Sigmoid colon (tissue), 7 donors: Measurements from ENCODE around the gene PRSS38. TPM values are rescaled to one million over a fixed set of nuclear protein-coding genes. Genes with fewer than 3 reads are reported as not detected.

ENCODE experiments used
- DNase-seq: peaks from one replicate; pipeline ENCODE4 v3.0.0-alpha.2; 2019
- H3K27ac ChIP-seq, 4 donors: fragments of 200-600 bp; sonication (generic); one replicate each; pipeline ENCODE4 v1.5.1; 2016 to 2019; ENCODE audit warnings: mild to moderate bottlenecking in 1 of 4
- H3K27me3 ChIP-seq, 3 donors: fragments of 200-600 bp; sonication (generic); one replicate each; pipeline ENCODE4 v1.5.1; 2019; ENCODE audit warnings: mild to moderate bottlenecking in 1 of 3
- H3K36me3 ChIP-seq, 4 donors: fragments of 200-600 bp; sonication (generic); one replicate each; pipeline ENCODE4 v1.5.1; 2016 to 2019
- H3K4me1 ChIP-seq, 4 donors: fragments of 200-600 bp; sonication (generic); one replicate each; pipeline ENCODE4 v1.5.1; 2017 to 2019
- H3K4me3 ChIP-seq, 4 donors: fragments of 200-600 bp; sonication (generic); one replicate each; pipeline ENCODE4 v1.5.1; 2017 to 2019; ENCODE audit warnings: mild to moderate bottlenecking in 2 of 4, moderate library complexity in 1 of 4
- H3K9me3 ChIP-seq, 4 donors: fragments of 200-600 bp in 3 of 4; sonication (generic) in 3 of 4; one replicate each; pipeline versions ENCODE4 v1.5.1 to v1.6.1; 2013 to 2019
- EP300 ChIP-seq, 4 donors: sonication (generic); formaldehyde crosslinking; IDR thresholded peaks; one replicate each; pipeline ENCODE4 v1.6.1; 2017; ENCODE audit warnings: antibody characterized with exemption in 4 of 4
- POLR2A ChIP-seq, 2 donors: fragments of 450-650 bp; IDR thresholded peaks; one replicate each; pipeline ENCODE4 v1.6.1; 2016; ENCODE audit warnings: antibody characterized with exemption in 2 of 2, mild to moderate bottlenecking in 2 of 2, moderate library complexity in 2 of 2
- POLR2AphosphoS5 ChIP-seq, 4 donors: sonication (generic); formaldehyde crosslinking; IDR thresholded peaks; one replicate each; pipeline ENCODE4 v1.6.1; 2017; ENCODE audit warnings: antibody characterized with exemption in 4 of 4
- WGBS, 2 donors: extraction: QIAGEN DNeasy Blood & Tissue Kit; methylation state at CpG; one replicate each; pipeline ENCODE4 v1.1.7; 2013; 5-methylcytosine and 5-hydroxymethylcytosine counted together
- intact Hi-C: fragments of 100-400 bp; cut with DNase I; formaldehyde crosslinking; loops from one replicate; pipeline ENCODE4 v1.15.1; 2023
- polyA plus RNA-seq, 3 donors: library from polyadenylated mRNA; stranded (reverse); fragments of 200-250 nt; gene quantifications; one replicate each; pipeline ENCODE4 v1.2.3, GENCODE V29; 2013
- total RNA-seq, 4 donors: library from RNA; depleted of rRNA; stranded (reverse); fragments of >200 nt; gene quantifications; one replicate each; pipeline ENCODE4 v1.1.0, GENCODE V29; 2016
- TF ChIP-seq, protein P1 (sequence below), 4 experiments: fragments of 450-650 bp in 3 of 4; fragments of 200-600 bp in 1 of 4; IDR thresholded peaks; one replicate each; pipeline ENCODE4 v1.5.1; 2016 to 2019; ENCODE audit warnings: antibody characterized with exemption in 4 of 4, mild to moderate bottlenecking in 3 of 4, moderate library complexity in 2 of 4
- donor health status: healthy with polysubstance abuse.
- donor health status: Bipolar disorder and iron deficiency.
- donor health status: healthy.

The PRSS38 gene
- total and polyA plus RNA-seq, 7 donors, result not detected

DNA sequence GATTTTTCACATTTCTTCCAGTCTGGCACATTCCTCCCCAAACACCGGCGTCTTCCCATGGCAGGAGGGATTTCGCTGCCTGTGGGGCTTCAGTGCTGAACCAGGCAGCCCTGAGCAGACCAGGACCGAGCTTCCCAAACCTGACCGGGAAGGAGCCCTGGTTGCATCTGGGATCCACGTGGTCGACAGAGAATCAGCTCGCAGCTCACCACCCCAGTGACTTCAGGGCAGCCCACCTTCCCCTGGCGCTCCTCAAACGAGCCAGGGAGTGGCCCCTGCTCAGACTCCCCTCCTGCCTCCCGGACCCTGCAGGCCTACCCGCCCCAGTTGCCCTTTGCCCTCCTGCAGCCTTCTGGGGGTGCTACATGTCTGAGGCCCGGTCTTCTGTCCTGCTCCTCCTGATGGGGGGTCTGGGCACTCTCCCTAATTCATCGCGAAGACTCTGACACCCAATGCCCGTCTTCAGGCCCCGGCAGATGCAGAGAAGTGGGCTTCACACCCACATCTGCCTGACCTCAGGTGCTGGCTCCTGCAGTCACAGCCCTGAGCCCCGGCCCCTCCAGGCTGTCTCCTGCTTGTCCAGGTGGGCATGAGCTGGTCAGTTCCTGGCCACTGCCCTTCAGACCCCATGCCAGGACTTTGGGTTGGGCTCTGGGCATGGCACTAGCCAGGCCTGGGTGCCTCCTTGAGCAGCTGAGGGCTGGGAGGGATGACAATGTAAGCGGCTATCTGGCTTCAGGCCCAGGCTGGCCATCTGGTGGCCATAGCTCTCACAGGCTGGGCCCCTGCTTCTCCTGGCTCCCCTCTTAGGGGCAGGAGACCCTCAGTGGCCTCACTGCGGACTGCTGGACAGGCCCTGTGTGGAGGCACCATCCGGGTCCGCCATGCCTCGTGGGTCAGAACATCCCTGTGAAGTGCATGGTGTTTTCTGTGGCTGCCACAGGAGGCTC is 26.1 kb upstream of the PRSS38 start:
- no peaks in the 10 kb centered on the region for H3K27me3 ChIP-seq
- H3K4me1 ChIP-seq, result peaks cover 0 to 37% (median 29%) of the 10 kb centered on the region in 4 donors
- intact Hi-C loops, result no loop called here
- DNase-seq, result no peak
- TF ChIP-seq EP300 (IDR thresholded peaks at IDR 0.05) (no peak), POLR2AphosphoS5 (IDR thresholded peaks at IDR 0.05) (no peak), POLR2A (IDR thresholded peaks at IDR 0.05) (no peak)
- TF ChIP-seq, protein P1, sequence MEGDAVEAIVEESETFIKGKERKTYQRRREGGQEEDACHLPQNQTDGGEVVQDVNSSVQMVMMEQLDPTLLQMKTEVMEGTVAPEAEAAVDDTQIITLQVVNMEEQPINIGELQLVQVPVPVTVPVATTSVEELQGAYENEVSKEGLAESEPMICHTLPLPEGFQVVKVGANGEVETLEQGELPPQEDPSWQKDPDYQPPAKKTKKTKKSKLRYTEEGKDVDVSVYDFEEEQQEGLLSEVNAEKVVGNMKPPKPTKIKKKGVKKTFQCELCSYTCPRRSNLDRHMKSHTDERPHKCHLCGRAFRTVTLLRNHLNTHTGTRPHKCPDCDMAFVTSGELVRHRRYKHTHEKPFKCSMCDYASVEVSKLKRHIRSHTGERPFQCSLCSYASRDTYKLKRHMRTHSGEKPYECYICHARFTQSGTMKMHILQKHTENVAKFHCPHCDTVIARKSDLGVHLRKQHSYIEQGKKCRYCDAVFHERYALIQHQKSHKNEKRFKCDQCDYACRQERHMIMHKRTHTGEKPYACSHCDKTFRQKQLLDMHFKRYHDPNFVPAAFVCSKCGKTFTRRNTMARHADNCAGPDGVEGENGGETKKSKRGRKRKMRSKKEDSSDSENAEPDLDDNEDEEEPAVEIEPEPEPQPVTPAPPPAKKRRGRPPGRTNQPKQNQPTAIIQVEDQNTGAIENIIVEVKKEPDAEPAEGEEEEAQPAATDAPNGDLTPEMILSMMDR (IDR thresholded peaks at IDR 0.05), result no peak
- 56 to 69% methylated on average over 23 of the region's 23 CpGs for WGBS, 2 donors
- peak overlapping the region in 3 of 4 donors; percentile 54 to 61 (median 54) for H3K4me3 ChIP-seq
- peak overlapping the region; percentile 71 to 84 (median 80) for H3K27ac ChIP-seq
- H3K36me3 ChIP-seq, result no peaks in the 10 kb centered on the region
- no peaks in the 10 kb centered on the region for H3K9me3 ChIP-seq

DNA sequence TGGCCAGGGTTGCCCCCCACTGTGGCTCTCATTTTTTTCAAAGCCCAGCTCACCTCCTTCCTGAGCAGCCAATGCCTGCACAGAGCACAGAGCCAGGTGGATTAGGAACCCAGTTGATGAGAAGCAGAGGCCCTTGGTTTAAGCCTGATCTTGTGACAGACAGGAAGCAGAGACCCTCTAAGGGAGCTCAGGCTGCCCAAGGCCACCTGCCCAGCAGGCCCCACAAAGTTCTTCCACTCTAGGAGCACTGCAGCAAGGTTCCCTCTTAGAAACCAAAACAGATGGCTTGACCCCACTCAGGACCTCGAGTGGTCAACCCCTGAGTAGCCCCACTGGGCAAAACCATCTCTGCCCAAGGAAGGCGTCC is 25.5 kb upstream of the PRSS38 start:
- H3K4me3 ChIP-seq, result no peak overlapping the region
- H3K36me3 ChIP-seq, result no peaks in the 10 kb centered on the region
- 81 to 90% methylated on average over 2 of the region's 2 CpGs for WGBS, 2 donors
- H3K27me3 ChIP-seq, result no peaks in the 10 kb centered on the region
- intact Hi-C loops, result no loop called here
- H3K4me1 ChIP-seq, result peaks cover 0 to 43% (median 35%) of the 10 kb centered on the region in 4 donors
- H3K27ac ChIP-seq, result no peak overlapping the region
- DNase-seq, result no peak
- TF ChIP-seq, protein P1 (IDR thresholded peaks at IDR 0.05), result no peak
- no peak for TF ChIP-seq EP300 (IDR thresholded peaks at IDR 0.05)
- TF ChIP-seq POLR2A (IDR thresholded peaks at IDR 0.05), result no peak
- TF ChIP-seq POLR2AphosphoS5 (IDR thresholded peaks at IDR 0.05), result no peak
- no peaks in the 10 kb centered on the region for H3K9me3 ChIP-seq

DNA sequence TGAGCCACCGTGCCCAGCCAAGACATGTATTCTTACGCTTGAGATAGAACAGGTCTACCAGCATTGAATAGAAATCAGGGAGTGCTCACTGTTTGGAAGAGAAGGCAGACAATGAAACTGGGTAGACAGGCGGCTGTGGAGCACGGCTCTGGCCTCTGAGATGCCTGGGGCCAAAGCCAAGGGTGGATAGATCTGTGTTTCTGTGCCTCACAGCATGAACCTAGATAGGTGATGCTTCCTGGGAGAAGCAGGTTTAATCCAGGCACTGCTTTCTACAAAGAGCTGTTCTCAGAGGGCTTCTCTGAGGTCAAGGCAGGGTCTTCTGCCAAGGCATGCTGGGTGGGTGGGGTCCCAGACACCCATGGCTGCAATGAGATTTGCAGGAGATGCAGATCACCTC is 24.6 kb upstream of the PRSS38 start:
- H3K27me3 ChIP-seq, result no peaks in the 10 kb centered on the region
- DNase-seq, result no peak
- 61 to 84% methylated on average over 4 of the region's 4 CpGs for WGBS, 2 donors
- H3K36me3 ChIP-seq, result no peaks in the 10 kb centered on the region
- no peak overlapping the region for H3K27ac ChIP-seq
- TF ChIP-seq POLR2AphosphoS5 (IDR thresholded peaks at IDR 0.05) (no peak), EP300 (IDR thresholded peaks at IDR 0.05) (no peak), POLR2A (IDR thresholded peaks at IDR 0.05) (no peak)
- TF ChIP-seq, protein P1 (IDR thresholded peaks at IDR 0.05), result no peak
- H3K9me3 ChIP-seq, result no peaks in the 10 kb centered on the region
- intact Hi-C loops, result no loop called here
- H3K4me3 ChIP-seq, result no peak overlapping the region
- H3K4me1 ChIP-seq, result peaks cover 0 to 50% (median 37%) of the 10 kb centered on the region in 4 donors

DNA sequence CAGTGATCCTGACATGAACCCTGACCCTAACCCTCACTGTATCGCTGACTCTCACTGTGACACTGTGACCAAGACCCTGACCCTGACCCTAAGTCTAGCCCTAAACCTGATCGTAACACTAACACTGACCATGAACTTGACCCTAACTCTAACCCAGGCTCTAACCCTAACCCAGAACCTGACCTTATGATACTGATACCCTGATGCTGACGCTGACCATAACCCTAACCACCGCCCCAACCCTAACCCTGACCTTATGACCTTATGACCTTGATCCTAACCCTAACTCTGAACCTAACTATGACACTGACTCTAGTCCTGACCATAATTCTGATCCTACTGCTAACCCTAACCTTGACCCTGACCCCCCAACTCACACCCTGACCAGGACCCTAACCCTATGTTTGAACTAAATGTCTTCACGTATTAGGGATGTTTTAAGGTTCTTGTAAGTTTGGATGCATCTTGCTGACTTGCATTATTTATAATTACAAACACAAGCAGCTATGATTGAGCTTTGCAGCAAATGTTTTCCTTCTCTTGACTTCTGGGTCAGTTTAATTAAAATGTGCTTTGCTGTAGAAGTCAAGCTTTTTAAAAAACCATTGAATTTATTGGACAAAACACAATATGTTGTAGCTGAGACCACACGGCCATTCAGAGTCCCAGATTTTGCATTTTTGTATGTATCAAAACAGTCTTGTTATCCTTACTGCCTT is 23.9 kb upstream of the PRSS38 start:
- H3K4me1 ChIP-seq, result peaks cover 0 to 44% (median 31%) of the 10 kb centered on the region in 4 donors
- no peak overlapping the region for H3K4me3 ChIP-seq
- WGBS, 2 donors, result 86 to 90% methylated on average over 6 of the region's 6 CpGs
- TF ChIP-seq, protein P1 (IDR thresholded peaks at IDR 0.05), result no peak
- TF ChIP-seq POLR2A (IDR thresholded peaks at IDR 0.05), result no peak
- no peak for TF ChIP-seq EP300 (IDR thresholded peaks at IDR 0.05)
- no peak for TF ChIP-seq POLR2AphosphoS5 (IDR thresholded peaks at IDR 0.05)
- H3K36me3 ChIP-seq, result no peaks in the 10 kb centered on the region
- H3K9me3 ChIP-seq, result no peaks in the 10 kb centered on the region
- no peak for DNase-seq
- H3K27me3 ChIP-seq, result no peaks in the 10 kb centered on the region
- H3K27ac ChIP-seq, result no peak overlapping the region
- intact Hi-C loops, result no loop called here
